Type B pancreatic cell (in vitro differentiated cells): ENCODE data around the gene UMAD1. TPM values are rescaled to one million over a fixed set of nuclear protein-coding genes. Genes with fewer than 3 reads are reported as not detected.

Experiments used
- DNase-seq: peaks from one replicate; pipeline ENCODE4 v3.0.0; 2021; ENCODE audit warnings: mixed read lengths; ENCODE audit not compliant: unreplicated experiment; ENCODE audit errors: extremely low spot score
- H3K27ac Mint-ChIP-seq: 2 replicates; pipeline ENCODE4 v1.8.0; 2021; ENCODE audit warnings: mild to moderate bottlenecking, mixed read lengths
- H3K27me3 Mint-ChIP-seq: 2 replicates; pipeline ENCODE4 v1.8.0; 2021; ENCODE audit warnings: mixed read lengths
- H3K36me3 Mint-ChIP-seq: 2 replicates; pipeline ENCODE4 v1.8.0; 2021; ENCODE audit warnings: mixed read lengths
- H3K4me1 Mint-ChIP-seq: one replicate; pipeline ENCODE4 v1.8.0; 2021; ENCODE audit warnings: mixed read lengths; ENCODE audit not compliant: unreplicated experiment
- H3K4me3 Mint-ChIP-seq: 2 replicates; pipeline ENCODE4 v1.8.0; 2021; ENCODE audit warnings: mild to moderate bottlenecking, mixed read lengths
- H3K9me3 Mint-ChIP-seq: 2 replicates; pipeline ENCODE4 v1.8.0; 2021; ENCODE audit warnings: mixed read lengths
- total RNA-seq: library from RNA; stranded (reverse); gene quantifications from 2 replicates; pipeline ENCODE4 v1.2.1, GENCODE V29; 2021; ENCODE audit warnings: low replicate concordance
- TF ChIP-seq, protein P1 (sequence below): fragments of 200-600 bp; sonication (generic); conservative IDR thresholded peaks from 2 replicates; pipeline ENCODE4 v1.5.0; 2021; ENCODE audit warnings: antibody characterized with exemption, mild to moderate bottlenecking

Gene UMAD1
- total RNA-seq, 1 donor from 2014 or later = 9.0 TPM

DNA sequence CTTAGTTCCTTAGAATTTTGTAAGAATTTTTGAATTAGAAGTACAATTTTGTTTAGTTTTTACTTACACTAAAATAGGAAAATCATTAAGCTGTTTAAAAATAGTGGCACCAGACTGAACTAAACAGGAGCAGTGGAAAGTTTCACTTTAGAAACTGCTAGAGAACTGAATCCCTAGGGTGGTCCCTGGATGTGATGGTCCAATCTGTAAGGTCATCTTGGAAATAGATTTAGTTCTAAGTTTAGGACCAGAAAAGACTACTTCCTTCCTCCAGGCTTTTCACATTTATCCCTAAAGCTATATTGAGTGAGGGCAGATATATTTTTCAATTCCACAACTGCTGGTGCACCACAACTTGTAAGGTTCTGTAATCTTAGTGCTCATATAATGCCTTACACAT, 58.8 kb downstream of the UMAD1 start:
- TF ChIP-seq, protein P1, sequence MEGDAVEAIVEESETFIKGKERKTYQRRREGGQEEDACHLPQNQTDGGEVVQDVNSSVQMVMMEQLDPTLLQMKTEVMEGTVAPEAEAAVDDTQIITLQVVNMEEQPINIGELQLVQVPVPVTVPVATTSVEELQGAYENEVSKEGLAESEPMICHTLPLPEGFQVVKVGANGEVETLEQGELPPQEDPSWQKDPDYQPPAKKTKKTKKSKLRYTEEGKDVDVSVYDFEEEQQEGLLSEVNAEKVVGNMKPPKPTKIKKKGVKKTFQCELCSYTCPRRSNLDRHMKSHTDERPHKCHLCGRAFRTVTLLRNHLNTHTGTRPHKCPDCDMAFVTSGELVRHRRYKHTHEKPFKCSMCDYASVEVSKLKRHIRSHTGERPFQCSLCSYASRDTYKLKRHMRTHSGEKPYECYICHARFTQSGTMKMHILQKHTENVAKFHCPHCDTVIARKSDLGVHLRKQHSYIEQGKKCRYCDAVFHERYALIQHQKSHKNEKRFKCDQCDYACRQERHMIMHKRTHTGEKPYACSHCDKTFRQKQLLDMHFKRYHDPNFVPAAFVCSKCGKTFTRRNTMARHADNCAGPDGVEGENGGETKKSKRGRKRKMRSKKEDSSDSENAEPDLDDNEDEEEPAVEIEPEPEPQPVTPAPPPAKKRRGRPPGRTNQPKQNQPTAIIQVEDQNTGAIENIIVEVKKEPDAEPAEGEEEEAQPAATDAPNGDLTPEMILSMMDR = no peak
- Mint-ChIP-seq H3K4me3 (no peak overlapping the region), H3K36me3 (no peaks in the 10 kb centered on the region), H3K27me3 (no peaks in the 10 kb centered on the region), H3K27ac (no peak overlapping the region), H3K4me1 (peaks cover 12% of the 10 kb centered on the region), H3K9me3 (peaks cover 5% of the 10 kb centered on the region)
- DNase-seq = no peak

DNA sequence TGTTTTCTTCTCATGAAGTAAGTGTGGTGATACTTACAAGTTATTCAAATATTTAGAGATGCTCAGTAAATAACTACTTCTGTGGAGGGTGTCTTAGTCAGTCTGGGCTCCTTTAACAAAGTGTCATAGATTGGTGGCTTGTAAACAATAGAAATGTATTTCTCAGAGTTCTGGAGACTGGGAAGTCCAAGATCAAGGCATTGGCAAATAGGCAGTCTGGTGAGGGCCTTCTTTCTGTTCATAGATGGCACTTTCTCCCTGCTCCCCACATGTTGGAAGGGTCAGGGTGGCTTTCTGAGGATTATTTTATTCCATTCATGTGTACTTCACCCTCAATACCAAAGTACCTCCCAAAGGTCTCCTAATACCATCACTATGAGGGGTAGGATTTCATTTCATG, 59.4 kb downstream of the UMAD1 start:
- Mint-ChIP-seq H3K36me3 (no peaks in the 10 kb centered on the region), H3K27ac (no peak overlapping the region), H3K4me3 (no peak overlapping the region)

DNA sequence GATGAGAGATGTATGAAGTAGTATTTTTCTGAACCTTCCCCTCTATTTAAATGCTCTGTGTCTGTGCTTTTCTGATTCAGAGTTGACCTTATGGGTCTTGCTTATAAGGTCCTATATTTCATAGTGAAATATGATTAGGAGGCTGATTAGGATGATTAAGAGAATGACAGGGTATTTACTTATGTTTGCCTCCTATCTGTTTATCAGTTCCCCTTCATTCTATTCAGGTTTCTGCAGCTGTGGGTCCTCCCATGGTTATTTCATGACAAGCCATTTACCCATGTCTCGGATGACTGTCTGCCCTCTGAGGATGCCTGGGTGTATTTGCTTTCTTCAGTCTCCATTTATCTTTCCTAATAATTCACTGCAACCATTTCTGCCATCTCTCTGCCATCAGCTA, 61.0 kb downstream of the UMAD1 start:
- DNase-seq = no peak
- H3K27me3 Mint-ChIP-seq = no peaks in the 10 kb centered on the region
- H3K4me3 Mint-ChIP-seq = no peak overlapping the region
- no peaks in the 10 kb centered on the region for H3K9me3 Mint-ChIP-seq
- no peaks in the 10 kb centered on the region for H3K36me3 Mint-ChIP-seq
- no peak overlapping the region for H3K27ac Mint-ChIP-seq
- TF ChIP-seq, protein P1 = no peak
- H3K4me1 Mint-ChIP-seq = peaks cover 10% of the 10 kb centered on the region

More for the DNA sequence above, 59.4 kb downstream of the UMAD1 start:
- Mint-ChIP-seq H3K4me1 (peaks cover 12% of the 10 kb centered on the region), H3K27me3 (no peaks in the 10 kb centered on the region), H3K9me3 (no peaks in the 10 kb centered on the region)
- DNase-seq = no peak
- TF ChIP-seq, protein P1 = no peak

DNA sequence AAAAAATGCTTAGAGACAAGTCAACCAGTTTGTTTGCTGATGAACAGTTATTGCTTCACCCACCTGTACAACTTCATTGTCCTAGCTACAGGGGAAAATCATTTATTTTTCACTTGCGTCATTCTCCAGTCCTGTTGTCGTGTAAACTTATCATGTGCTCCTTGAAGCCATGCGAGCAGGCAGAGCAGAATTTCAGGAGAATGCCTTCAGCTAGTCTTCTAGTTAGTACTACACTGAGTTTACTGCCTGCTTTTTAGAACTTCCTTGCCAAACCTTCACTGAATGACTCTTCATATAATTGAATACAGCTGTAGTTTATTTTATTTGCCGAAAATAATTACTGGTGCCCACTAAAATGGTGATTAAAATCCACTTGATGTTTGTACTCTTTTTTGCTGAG, 62.3 kb downstream of the UMAD1 start:
- no peaks in the 10 kb centered on the region for H3K36me3 Mint-ChIP-seq
- H3K4me3 Mint-ChIP-seq = no peak overlapping the region
- no peaks in the 10 kb centered on the region for H3K27me3 Mint-ChIP-seq
- TF ChIP-seq, protein P1 = no peak
- H3K9me3 Mint-ChIP-seq = no peaks in the 10 kb centered on the region
- peaks cover 13% of the 10 kb centered on the region for H3K4me1 Mint-ChIP-seq
- H3K27ac Mint-ChIP-seq = no peak overlapping the region
- DNase-seq = no peak

DNA sequence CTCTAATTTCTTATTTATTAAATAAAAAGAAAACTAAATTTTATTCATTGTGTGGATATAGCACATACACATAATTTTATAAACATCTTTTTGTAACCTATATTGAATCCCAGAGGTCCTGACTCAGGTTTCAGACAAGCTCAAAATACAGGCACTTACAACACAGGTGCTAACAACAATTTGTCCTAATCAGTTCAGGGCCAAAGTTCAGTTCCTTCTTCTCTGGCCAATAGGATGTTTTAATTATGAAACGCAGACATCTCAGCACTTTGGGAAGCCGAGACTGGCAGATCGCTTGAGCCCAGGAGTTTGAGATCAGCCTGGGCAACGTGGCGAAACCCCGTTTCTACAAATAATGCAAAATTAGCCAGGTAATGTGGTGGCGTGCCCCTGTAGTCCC, 62.9 kb downstream of the UMAD1 start:
- no peak for DNase-seq
- H3K4me3 Mint-ChIP-seq = no peak overlapping the region
- H3K27me3 Mint-ChIP-seq = no peaks in the 10 kb centered on the region
- H3K36me3 Mint-ChIP-seq = no peaks in the 10 kb centered on the region
- no peak overlapping the region for H3K27ac Mint-ChIP-seq
- no peaks in the 10 kb centered on the region for H3K9me3 Mint-ChIP-seq
- H3K4me1 Mint-ChIP-seq = peaks cover 16% of the 10 kb centered on the region
- TF ChIP-seq, protein P1 = no peak

DNA sequence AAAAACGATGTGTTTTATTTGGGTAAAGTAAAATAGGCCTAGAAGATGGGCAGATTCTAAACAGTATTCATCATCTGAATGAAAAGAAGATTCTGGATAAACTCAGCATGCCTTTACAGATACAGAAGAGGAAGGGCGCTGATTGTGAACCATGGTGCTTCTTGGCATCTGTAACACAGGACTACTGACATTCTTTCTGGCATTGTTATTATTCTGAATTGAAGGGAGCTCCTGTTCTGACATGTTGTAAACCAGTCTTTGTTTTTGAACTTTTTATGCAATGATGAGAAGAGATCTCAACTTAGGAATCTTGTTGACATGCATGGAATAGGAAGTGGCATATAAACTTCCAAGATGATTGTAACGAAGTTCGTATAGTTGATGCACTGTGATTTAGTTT, 64.3 kb downstream of the UMAD1 start:
- no peak overlapping the region for H3K27ac Mint-ChIP-seq
- peaks cover 25% of the 10 kb centered on the region for H3K4me1 Mint-ChIP-seq
- no peaks in the 10 kb centered on the region for H3K27me3 Mint-ChIP-seq
- no peak overlapping the region for H3K4me3 Mint-ChIP-seq
- TF ChIP-seq, protein P1 = no peak
- DNase-seq = no peak
- H3K9me3 Mint-ChIP-seq = no peaks in the 10 kb centered on the region
- H3K36me3 Mint-ChIP-seq = no peaks in the 10 kb centered on the region
